NCI-H1417 treated with DMSO at 0.1 percent for 48 hours (cell line): ENCODE measurements around the gene DEF6.

ENCODE experiments used
- DNase-seq: peaks from one replicate; lab custom pipeline; 2025; lab: John Stamatoyannopoulos, UW

Gene DEF6

GRCh38 chr6:35351422-35351821 lies 53.8 kb downstream of the DEF6 start:
- DNase-seq: no peak

GRCh38 chr6:35352735-35353134 lies 55.1 kb downstream of the DEF6 start:
- no peak for DNase-seq

- DNase-seq: no peak
Observed at GRCh38 chr6:35354361-35355135, 56.9 kb downstream of the DEF6 start.

- no peak for DNase-seq
Observed at GRCh38 chr6:35356391-35356790, 58.8 kb downstream of the DEF6 start.

GRCh38 chr6:35357677-35358076 lies 60.1 kb downstream of the DEF6 start:
- no peak for DNase-seq

- DNase-seq: no peak
Observed at GRCh38 chr6:35358086-35358485, 60.5 kb downstream of the DEF6 start.

GRCh38 chr6:35359346-35359743 lies 61.7 kb downstream of the DEF6 start:
- no peak for DNase-seq

GRCh38 chr6:35359744-35360348 lies 62.2 kb downstream of the DEF6 start:
- DNase-seq: no peak

GRCh38 chr6:35360349-35361138 lies 62.9 kb downstream of the DEF6 start:
- no peak for DNase-seq

- DNase-seq: no peak
Observed at GRCh38 chr6:35362200-35362599, 64.6 kb downstream of the DEF6 start.

- no peak for DNase-seq
Observed at GRCh38 chr6:35363293-35363750, 65.7 kb downstream of the DEF6 start.

- DNase-seq: no peak
Observed at GRCh38 chr6:35365594-35366203, 68.1 kb downstream of the DEF6 start.

- no peak for DNase-seq
Observed at GRCh38 chr6:35366204-35366596, 68.6 kb downstream of the DEF6 start.

GRCh38 chr6:35367646-35368037 lies 70.0 kb downstream of the DEF6 start:
- no peak for DNase-seq

GRCh38 chr6:35368038-35368887 lies 70.6 kb downstream of the DEF6 start:
- DNase-seq: no peak

- no peak for DNase-seq
Observed at GRCh38 chr6:35370124-35370741, 72.6 kb downstream of the DEF6 start.

- DNase-seq: no peak
Observed at GRCh38 chr6:35370785-35371493, 73.3 kb downstream of the DEF6 start.
